Measurements from ENCODE around the gene RCOR1.

GRCh38 chr14:102731871-102732800 is 139.7 kb downstream of the RCOR1 start:
- TF ChIP-seq TAF1 (IDR thresholded peaks at IDR 0.05; ENCODE audit: borderline replicate concordance, insufficient read depth, low read length): no peak
- TF ChIP-seq REST (IDR thresholded peaks at IDR 0.05; ENCODE audit: insufficient read depth in 1 of 2, low read depth in 2 of 2, low read length in 2 of 2): no peak
